Uterus (tissue), 4 donors: ENCODE data around the gene RNF208. TPM values are rescaled to one million over a fixed set of nuclear protein-coding genes. Genes with fewer than 3 reads are reported as not detected.
A peak's percentile ranks its signal among the peaks of the same experiment; 100 is the strongest.

Source experiments
- DNase-seq, 2 donors: peaks; one replicate each; pipeline ENCODE4 v3.0.0-alpha.2; 2019 to 2020
- H3K27ac ChIP-seq, 2 donors: fragments of 200-600 bp; sonication (generic); 1 replicate in 1 of 2; 2 replicates in 1 of 2; pipeline ENCODE4 v1.5.1; 2016 to 2018
- H3K27me3 ChIP-seq, 2 donors: fragments of 200-600 bp; sonication (generic); one replicate each; pipeline ENCODE4 v1.5.1; 2018 to 2019; ENCODE audit warnings: control low read depth in 1 of 2
- H3K36me3 ChIP-seq, 2 donors: fragments of 200-600 bp; sonication (generic); one replicate each; pipeline ENCODE4 v1.5.1; 2019; ENCODE audit warnings: control low read depth in 1 of 2
- H3K4me1 ChIP-seq, 2 donors: fragments of 200-600 bp; sonication (generic); one replicate each; pipeline ENCODE4 v1.5.1; 2018 to 2019; ENCODE audit warnings: control low read depth in 1 of 2
- H3K4me3 ChIP-seq, 2 donors: fragments of 200-600 bp; sonication (generic); 1 replicate in 1 of 2; 2 replicates in 1 of 2; pipeline ENCODE4 v1.5.1; 2018 to 2019; ENCODE audit warnings: mild to moderate bottlenecking in 1 of 2
- H3K9me3 ChIP-seq, 2 donors: fragments of 200-600 bp; sonication (generic); one replicate each; pipeline ENCODE4 v1.5.1; 2019; ENCODE audit warnings: control low read depth in 1 of 2
- POLR2A ChIP-seq, 2 donors: fragments of 450-650 bp; IDR thresholded peaks; one replicate each; pipeline ENCODE4 v1.6.1; 2016; ENCODE audit warnings: antibody characterized with exemption in 2 of 2, mild to moderate bottlenecking in 1 of 2, moderate library complexity in 1 of 2
- intact Hi-C: fragments of 100-400 bp; cut with DNase I; formaldehyde crosslinking; loops from one replicate; pipeline ENCODE4 v1.15.1; 2023; ENCODE audit warnings: low total_unique reads
- total RNA-seq, 4 donors: library from RNA; depleted of rRNA in 3 of 4; stranded (reverse); fragments of >200 nt in 3 of 4; gene quantifications; one replicate each; pipeline versions ENCODE4 v1.1.0 to v1.2.4, GENCODE V29; 2014 to 2023
- TF ChIP-seq, protein P1 (sequence below), 4 experiments: fragments of 200-600 bp in 2 of 4; fragments of 450-650 bp in 2 of 4; sonication (generic) in 2 of 4; IDR thresholded peaks; one replicate each; pipeline ENCODE4 v1.5.1; 2016 to 2019; ENCODE audit warnings: antibody characterized with exemption in 4 of 4, mild to moderate bottlenecking in 2 of 4, moderate library complexity in 1 of 4
- donor health status: DM: yes; HTN: yes; CAD: no.

RNF208 gene
- total RNA-seq, 4 donors from 2014 or later = 3.7 TPM; not detected in 3

DNA sequence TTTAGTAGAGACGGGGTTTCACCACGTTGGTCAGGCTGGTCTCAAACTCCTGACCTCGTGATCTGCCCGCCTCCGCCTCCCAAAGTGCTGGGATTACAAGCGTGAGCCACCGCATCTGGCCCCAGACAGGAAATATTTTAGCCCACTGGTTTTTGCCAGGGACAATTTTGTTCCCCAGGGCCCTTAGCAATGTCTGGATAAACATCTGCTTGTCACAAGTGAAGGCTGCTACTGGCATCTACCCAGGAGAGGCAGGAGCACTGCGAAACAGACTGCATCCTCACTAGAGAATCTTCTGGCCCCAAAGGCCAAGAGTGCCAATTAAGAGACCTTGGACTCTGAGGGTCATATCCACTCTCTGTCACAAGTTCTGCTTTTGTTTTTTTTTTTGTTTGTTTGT, 19.1 kb downstream of the RNF208 start:
- Histone ChIP-seq H3K4me3 (no peak overlapping the region), H3K27me3 (no peaks in the 10 kb centered on the region), H3K9me3 (no peaks in the 10 kb centered on the region), H3K36me3 (no peaks in the 10 kb centered on the region), H3K27ac (no peak overlapping the region), H3K4me1 (peaks cover 23 to 26% of the 10 kb centered on the region in 2 donors)
- intact Hi-C loops = no loop called here
- no peak for DNase-seq
- TF ChIP-seq POLR2A (IDR thresholded peaks at IDR 0.05) = no peak
- TF ChIP-seq, protein P1, sequence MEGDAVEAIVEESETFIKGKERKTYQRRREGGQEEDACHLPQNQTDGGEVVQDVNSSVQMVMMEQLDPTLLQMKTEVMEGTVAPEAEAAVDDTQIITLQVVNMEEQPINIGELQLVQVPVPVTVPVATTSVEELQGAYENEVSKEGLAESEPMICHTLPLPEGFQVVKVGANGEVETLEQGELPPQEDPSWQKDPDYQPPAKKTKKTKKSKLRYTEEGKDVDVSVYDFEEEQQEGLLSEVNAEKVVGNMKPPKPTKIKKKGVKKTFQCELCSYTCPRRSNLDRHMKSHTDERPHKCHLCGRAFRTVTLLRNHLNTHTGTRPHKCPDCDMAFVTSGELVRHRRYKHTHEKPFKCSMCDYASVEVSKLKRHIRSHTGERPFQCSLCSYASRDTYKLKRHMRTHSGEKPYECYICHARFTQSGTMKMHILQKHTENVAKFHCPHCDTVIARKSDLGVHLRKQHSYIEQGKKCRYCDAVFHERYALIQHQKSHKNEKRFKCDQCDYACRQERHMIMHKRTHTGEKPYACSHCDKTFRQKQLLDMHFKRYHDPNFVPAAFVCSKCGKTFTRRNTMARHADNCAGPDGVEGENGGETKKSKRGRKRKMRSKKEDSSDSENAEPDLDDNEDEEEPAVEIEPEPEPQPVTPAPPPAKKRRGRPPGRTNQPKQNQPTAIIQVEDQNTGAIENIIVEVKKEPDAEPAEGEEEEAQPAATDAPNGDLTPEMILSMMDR (IDR thresholded peaks at IDR 0.05) = no peak

DNA sequence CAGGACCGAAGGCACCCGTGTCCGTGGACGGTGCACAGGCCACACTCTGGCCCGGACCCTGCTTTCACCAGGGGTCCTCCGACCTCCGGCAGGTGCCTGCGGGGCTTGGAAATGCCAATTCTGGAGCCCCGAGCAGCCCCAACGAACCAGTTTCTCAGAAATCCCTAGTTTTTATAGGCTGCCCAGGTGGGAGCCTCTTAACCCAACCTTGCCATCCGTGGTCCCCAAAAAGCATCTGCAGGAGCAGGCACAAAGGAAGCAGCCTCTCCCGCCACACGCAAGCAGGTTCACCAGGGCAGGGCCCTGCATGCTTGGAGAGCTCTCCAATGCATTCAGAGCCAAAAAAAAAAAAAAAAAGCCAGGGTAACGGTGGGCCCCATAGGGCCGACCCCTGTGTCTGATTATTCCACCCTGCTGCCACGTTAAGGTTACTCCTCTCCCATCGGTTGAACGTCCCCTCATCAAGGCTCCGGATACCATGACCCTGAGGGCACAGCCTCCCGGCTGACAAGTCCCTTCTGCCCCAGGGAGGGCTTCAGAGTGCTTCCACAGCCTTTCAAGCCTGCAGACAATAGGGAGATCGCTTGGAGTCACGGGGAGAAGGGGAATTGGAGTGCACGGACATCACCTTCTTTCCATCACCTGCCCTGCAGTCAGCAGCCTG, 20.7 kb downstream of the RNF208 start:
- Histone ChIP-seq H3K4me3 (peak overlapping the region; percentile 50 to 54), H3K4me1 (peaks cover 21 to 26% of the 10 kb centered on the region in 2 donors), H3K36me3 (no peaks in the 10 kb centered on the region), H3K27ac (peak overlapping the region in 1 of 2 donors; percentile 73), H3K9me3 (no peaks in the 10 kb centered on the region), H3K27me3 (no peaks in the 10 kb centered on the region)
- intact Hi-C loops = no loop called here
- no peak for DNase-seq
- TF ChIP-seq, protein P1 (IDR thresholded peaks at IDR 0.05) = no peak
- no peak for TF ChIP-seq POLR2A (IDR thresholded peaks at IDR 0.05)

DNA sequence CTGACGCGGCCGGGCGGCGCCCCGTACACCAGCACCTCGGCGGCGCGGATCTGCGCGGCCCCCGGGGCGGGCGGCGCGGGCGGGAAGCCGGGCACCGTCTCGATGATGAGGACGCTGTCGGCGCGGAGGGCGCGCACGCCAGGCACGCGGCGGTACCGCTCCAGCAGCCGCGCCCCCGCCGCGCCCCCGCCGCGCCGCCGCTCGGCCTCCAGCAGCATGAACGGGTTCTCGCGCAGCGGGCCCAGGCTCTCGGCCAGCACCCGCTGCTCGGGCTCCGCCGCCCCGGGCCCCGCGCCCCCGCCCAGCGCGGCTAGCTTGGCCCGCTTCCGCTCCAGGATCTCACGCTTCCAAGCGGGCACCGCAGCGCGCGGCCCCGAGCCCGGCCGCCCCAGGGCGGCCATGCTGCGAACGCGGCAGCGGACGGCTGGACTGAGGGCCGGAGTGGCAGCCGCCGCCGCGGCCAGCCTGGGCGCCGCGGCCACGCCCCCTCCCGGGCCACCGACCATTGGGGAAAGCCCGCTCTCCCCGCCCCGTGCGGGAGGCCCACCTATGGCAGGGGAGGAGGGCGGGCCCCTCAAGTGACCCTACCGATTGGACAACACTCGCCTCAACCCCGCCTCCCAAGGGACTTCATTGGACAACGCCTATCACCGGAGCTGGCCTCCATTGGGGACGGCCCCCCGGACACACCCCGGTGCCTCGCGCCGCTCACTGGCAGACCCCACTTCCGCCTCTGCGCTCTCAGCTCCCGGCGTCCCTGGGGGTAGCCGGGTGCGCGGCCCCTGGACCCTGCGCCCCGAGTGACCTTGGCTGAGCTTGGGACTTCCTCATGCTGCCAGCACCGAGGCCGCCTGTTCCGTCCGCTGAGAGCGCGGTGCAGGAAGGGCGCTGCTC, 21.5 kb downstream of the RNF208 start, which contains the start of gene TPRN:
Gene TPRN, minus strand, starts transcription at position 431 of the 894 bp plus-strand sequence. Its CDS starts 30 bp downstream, at position 401.
- intact Hi-C loops = no loop called here
- H3K27me3 ChIP-seq = no peaks in the 10 kb centered on the region

DNA sequence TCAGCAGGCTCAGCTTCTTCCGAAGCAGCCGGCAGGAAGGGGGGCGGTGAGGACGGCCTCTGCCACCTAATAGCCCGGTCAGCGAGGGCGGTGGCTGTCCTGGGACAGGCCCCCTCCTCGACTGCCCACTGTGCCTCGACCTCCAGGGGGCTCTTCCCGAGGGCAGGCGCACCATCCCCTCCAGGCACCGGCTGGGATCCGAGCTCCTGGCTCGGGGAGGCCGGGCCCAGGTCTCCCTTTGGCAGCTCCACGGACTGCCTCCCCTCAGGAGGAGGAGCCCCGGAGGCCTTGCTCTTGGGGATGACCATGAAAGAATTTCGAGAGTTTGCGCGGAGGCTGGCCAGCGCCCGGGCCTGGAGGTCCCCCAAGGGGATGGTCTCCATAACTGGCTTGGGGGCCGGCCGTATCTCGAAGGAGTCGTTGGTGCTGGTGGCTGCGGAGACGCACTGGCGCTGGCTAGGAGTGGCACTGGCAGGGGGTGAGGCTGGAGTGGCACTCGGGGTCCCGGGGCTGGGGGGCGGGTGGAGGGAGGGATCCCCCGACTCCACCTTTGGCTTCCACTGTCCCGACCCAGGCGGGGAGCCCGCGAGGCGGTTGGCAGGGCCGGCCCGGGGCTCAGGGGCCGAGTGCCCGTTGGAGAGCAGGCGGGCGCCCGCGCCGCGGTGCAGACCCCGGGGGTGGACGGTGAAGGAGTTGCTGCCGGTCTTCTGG, 22.5 kb downstream of the RNF208 start:
- intact Hi-C loops = no loop called here
- H3K27ac ChIP-seq = no peak overlapping the region
- no peaks in the 10 kb centered on the region for H3K36me3 ChIP-seq
- TF ChIP-seq POLR2A (IDR thresholded peaks at IDR 0.05) = no peak
- TF ChIP-seq, protein P1 (IDR thresholded peaks at IDR 0.05) = no peak
- DNase-seq = no peak
- H3K27me3 ChIP-seq = no peaks in the 10 kb centered on the region
- no peaks in the 10 kb centered on the region for H3K9me3 ChIP-seq
- H3K4me1 ChIP-seq = peaks cover 19 to 22% of the 10 kb centered on the region in 2 donors
- peak overlapping the region in 1 of 2 donors; percentile 38 for H3K4me3 ChIP-seq

More for the DNA sequence above, 21.5 kb downstream of the RNF208 start, which contains the start of gene TPRN:
- Histone ChIP-seq H3K4me3 (peak within 1 kb of the TSS; percentile 54 to 57), H3K27ac (peak within 1 kb of the TSS; percentile 50 to 73), H3K9me3 (no peaks in the 10 kb centered on the region), H3K4me1 (peaks cover 20 to 26% of the 10 kb centered on the region in 2 donors), H3K36me3 (no peaks in the 10 kb centered on the region)
- DNase-seq = peak; percentile 99
- TF ChIP-seq, protein P1 (IDR thresholded peaks at IDR 0.05) = no peak
- peak; percentile 81 to 89 for TF ChIP-seq POLR2A (IDR thresholded peaks at IDR 0.05)
